HUES64 (cell line): ENCODE measurements around the gene TNFRSF19.
"Not testable (repeated sequence)": the region's sequence is repeated elsewhere in the genome, so short reads cannot be mapped to it uniquely, and the experiment has no call there.

Source experiments
- H3K27ac ChIP-seq: 2 replicates; pipeline ENCODE4 v1.7.0; 2013; ENCODE audit warnings: low read depth, low read length, inconsistent platforms
- H3K27me3 ChIP-seq: 2 replicates; pipeline ENCODE4 v1.6.1; 2013; ENCODE audit warnings: mild to moderate bottlenecking, low read length; ENCODE audit not compliant: insufficient read depth
- H3K36me3 ChIP-seq: 2 replicates; pipeline ENCODE4 v1.6.1; 2013; ENCODE audit warnings: mild to moderate bottlenecking, low read length; ENCODE audit not compliant: insufficient read depth
- H3K4me1 ChIP-seq: 2 replicates; pipeline ENCODE4 v1.6.1; 2013; ENCODE audit warnings: mild to moderate bottlenecking, low read length, moderate library complexity; ENCODE audit not compliant: insufficient read depth
- H3K4me3 ChIP-seq: 2 replicates; pipeline ENCODE4 v1.5.1; 2013; ENCODE audit warnings: mild to moderate bottlenecking, low read length, moderate library complexity
- H3K9ac ChIP-seq: 2 replicates; pipeline ENCODE4 v1.6.1; 2013; ENCODE audit warnings: mild to moderate bottlenecking, low read depth, low read length
- H3K9me3 ChIP-seq: 2 replicates; pipeline ENCODE4 v1.6.1; 2013; ENCODE audit warnings: low read depth, low read length; ENCODE audit not compliant: insufficient read depth
- WGBS: fragments of 150-250, 120-280 bp; methylation state at CpG from one replicate; pipeline ENCODE4 v1.1.7; 2013; ENCODE audit warnings: missing lambda C conversion rate; 5-methylcytosine and 5-hydroxymethylcytosine counted together

TNFRSF19 gene

DNA sequence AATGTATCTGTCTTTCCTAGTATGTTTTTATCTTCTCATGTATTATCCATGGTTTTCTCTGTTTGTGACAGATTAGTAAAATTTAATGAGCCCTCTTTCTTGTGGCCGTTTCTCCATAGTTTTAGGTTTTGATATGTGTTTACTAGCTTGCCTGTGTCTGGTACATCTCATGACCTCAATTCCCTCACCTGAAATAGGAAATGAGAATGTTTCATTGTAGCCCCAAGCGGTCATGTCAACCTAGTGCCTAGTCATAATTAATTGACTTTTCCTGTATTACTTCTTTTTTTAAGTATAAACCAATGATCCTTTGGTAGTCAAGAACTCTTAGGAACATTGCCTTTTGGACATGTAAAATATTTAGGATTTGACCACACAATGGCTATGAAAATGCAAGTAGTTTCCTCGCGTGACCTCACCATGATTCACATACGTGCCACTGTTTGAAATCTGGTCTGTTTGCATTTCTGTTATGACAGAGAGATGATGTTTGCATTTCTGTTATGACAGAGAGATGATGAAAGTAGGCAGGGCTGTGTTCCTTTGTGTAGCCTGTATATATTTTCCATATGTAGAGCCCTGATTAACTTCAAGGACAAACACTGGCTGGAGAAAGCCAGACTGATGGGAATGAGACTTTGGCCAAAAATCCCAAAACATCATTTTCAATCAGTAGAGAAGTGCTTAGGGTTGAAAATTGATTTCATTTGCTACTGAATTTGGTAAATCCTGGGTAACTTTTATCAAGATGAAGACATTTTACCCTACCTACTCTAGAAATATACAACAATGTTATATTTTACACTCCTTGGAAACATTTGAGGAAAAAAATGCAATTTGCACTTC, 104.8 kb downstream of the TNFRSF19 start:
- 98% methylated on average over 4 of the region's 5 CpGs for WGBS
- no peak overlapping the region for H3K27ac ChIP-seq

DNA sequence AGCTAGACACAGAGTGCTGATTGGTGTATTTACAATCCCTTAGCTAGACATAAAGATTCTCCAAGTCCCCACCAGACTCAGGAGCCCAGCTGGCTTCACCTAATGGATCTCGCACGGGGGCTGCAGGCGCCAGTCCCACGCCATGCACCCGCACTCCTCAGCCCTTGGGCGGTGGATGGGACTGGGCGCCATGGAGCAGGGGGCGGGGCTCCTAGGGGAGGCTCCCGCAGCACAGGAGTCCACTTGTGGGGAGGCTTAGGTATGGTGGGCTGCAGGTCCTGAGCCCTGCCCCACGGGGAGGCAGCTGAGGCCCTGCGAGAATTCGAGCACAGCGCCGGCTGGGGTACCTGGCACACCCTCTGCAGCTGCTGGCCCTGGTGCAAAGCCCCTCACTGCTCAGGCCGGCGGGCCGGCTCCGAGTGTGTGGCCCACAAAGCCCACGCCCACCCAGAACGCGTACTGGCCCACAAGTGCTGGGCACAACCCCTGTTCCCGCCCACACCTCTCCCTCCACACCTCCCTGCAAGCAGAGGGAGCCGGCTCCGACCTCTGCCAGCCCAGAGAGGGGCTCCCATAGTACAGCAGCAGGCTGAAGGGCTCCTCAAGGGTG, 107.6 kb downstream of the TNFRSF19 start:
- not testable (repeated sequence) for H3K27me3 ChIP-seq, H3K27ac ChIP-seq, H3K9ac ChIP-seq, H3K4me1 ChIP-seq, H3K4me3 ChIP-seq, H3K36me3 ChIP-seq
- peaks cover 25% of the 10 kb centered on the region for H3K9me3 ChIP-seq
- WGBS, result 94% methylated on average over 24 of the region's 24 CpGs

More for the DNA sequence above, 104.8 kb downstream of the TNFRSF19 start:
- no peak overlapping the region for H3K4me3 ChIP-seq
- H3K9me3 ChIP-seq, result peaks cover 22% of the 10 kb centered on the region
- H3K9ac ChIP-seq, result no peak overlapping the region
- H3K27me3 ChIP-seq, result no peaks in the 10 kb centered on the region
- H3K36me3 ChIP-seq, result no peaks in the 10 kb centered on the region
- H3K4me1 ChIP-seq, result peaks cover 10% of the 10 kb centered on the region

DNA sequence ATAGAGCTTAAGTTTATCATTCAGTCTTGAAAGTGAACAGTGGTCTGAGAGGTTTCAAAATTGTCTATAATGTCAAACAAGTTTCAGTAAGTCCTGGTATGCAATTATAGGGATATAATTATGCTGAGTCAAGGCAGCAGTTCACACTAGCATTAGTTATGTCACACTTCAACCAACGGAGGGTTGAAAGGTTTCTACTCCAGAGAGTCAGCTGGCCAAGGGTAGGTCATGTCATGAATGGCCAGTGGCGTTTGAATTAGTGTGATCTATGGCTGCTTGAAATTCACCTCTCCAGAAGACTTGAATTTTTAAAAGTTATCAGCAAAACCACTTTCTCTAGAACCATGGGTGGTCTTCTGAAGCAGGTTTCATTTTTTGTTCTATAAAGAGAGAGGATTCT, 108.6 kb downstream of the TNFRSF19 start:
- Histone ChIP-seq H3K9me3 (peaks cover 34% of the 10 kb centered on the region), H3K36me3 (no peaks in the 10 kb centered on the region), H3K27me3 (no peaks in the 10 kb centered on the region), H3K4me3 (no peak overlapping the region), H3K4me1 (peaks cover 1% of the 10 kb centered on the region), H3K27ac (no peak overlapping the region), H3K9ac (no peak overlapping the region)
- WGBS, result 91% methylated on average over 2 of the region's 2 CpGs

DNA sequence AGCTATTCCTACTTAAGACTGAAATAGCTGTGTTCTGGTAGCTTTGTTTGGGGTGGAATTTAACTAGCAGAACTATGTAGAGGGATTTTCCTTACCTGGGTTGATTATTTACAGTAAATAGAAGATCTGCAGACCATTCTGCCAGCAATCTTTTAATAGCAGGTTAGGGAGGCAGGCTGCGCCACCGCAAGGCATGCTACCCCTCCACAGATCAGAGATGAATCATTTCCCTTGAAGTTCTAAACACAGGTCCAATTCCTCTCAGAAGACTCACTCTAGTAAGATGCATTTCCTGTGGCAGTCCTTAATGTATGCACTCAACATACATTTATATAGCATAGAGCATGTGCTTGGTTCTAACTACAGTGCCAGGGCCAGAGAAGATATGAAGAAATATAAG, 109.0 kb downstream of the TNFRSF19 start:
- Histone ChIP-seq H3K27ac (no peak overlapping the region), H3K9ac (no peak overlapping the region), H3K9me3 (peaks cover 38% of the 10 kb centered on the region), H3K4me1 (no peaks in the 10 kb centered on the region; the same call in 1 of the 2 replicates), H3K36me3 (no peaks in the 10 kb centered on the region), H3K27me3 (no peaks in the 10 kb centered on the region), H3K4me3 (no peak overlapping the region)
- WGBS, result 80% methylated on average over 2 of the region's 2 CpGs

DNA sequence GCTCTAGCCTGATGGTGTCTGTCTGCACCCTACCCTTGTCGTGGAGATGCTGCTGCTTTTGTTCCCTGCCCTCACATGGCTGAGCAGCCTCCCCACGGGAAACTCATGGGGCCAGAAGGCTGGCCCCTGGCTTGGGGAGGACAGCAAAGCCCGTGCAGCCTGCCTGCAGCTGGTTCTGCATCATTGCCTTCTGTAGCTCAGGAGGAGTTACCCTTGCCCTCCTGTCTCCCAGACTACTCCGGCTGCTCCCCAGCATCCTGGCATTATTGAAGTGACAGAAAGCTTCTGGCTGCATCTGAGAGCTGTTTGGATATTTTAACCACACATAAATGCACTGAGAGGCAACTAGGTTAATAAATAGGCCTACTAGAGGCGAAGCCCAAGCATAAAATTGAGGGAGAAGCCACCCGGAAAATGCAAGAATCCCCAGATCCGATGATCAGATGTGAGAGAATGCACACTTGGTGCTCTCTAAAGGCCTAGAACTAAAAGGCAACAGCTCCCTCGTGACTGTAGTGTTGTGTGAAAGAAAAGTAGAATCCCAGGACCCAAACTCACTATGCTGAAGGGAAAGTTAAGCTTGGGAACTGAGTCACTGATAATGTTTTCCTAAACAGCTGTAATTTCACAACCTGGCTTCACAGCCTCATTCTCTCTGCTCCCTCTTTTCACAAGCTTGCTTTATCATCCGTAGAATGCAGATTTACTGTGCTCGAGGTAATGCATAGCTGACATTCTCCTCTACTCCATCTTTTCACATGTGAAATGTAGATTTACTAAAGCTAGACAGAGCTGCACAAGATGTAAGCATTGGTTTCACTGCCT, 110.8 kb downstream of the TNFRSF19 start:
- H3K9me3 ChIP-seq, result peaks cover 52% of the 10 kb centered on the region
- H3K36me3 ChIP-seq, result no peaks in the 10 kb centered on the region
- no peak overlapping the region for H3K9ac ChIP-seq
- WGBS, result 72% methylated on average over 10 of the region's 10 CpGs
- H3K4me1 ChIP-seq, result no peaks in the 10 kb centered on the region
- no peak overlapping the region for H3K27ac ChIP-seq
- H3K27me3 ChIP-seq, result no peaks in the 10 kb centered on the region
- no peak overlapping the region for H3K4me3 ChIP-seq

DNA sequence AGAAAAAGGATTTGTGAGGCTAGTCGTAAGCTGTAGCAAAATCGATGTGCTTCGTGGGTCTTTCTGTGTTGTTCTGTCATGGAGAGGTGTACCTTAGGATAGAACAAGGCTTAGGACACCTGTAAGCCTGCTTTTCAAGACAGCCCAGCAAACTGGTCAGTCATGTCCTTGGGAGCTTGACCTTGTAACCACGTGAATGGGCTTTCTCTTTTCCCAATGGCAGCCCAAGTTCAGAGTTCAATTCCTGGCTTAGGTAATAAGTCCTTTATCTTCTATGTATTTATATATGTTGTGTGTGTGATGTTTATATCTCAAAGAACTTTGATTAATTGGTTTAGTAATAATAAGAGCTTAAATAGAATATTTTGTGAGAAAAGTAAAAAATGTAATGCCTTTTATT, 112.9 kb downstream of the TNFRSF19 start:
- no peak overlapping the region for H3K4me3 ChIP-seq
- peaks cover 45% of the 10 kb centered on the region for H3K9me3 ChIP-seq
- no peaks in the 10 kb centered on the region for H3K36me3 ChIP-seq
- no peak overlapping the region for H3K9ac ChIP-seq
- WGBS, result 95% methylated on average over 4 of the region's 4 CpGs
- H3K27ac ChIP-seq, result no peak overlapping the region
- no peaks in the 10 kb centered on the region for H3K4me1 ChIP-seq
- no peaks in the 10 kb centered on the region for H3K27me3 ChIP-seq

DNA sequence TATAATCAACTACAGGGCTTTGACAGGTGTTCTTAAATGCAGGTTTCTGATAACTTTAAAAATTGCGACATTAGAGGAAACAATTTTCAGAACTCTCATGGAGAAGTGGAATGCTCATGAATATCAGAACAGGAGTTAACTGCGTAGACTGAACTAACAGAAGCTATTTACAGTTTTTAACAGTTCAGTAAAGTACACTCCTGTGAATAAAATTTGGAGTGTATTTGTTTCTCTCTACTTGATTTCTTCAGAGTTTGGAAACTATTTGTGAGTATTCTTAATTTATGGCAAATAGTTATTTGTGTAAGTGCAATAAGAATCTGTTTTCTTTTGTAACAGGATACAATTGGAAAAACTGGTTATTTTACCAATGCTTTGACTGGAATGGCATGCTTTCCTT, 114.4 kb downstream of the TNFRSF19 start:
- H3K9ac ChIP-seq, result no peak overlapping the region
- 100% methylated on average over 2 of the region's 2 CpGs for WGBS
- H3K36me3 ChIP-seq, result no peaks in the 10 kb centered on the region
- H3K9me3 ChIP-seq, result peaks cover 30% of the 10 kb centered on the region
- H3K27ac ChIP-seq, result no peak overlapping the region
- no peaks in the 10 kb centered on the region for H3K27me3 ChIP-seq
- H3K4me3 ChIP-seq, result no peak overlapping the region
- no peaks in the 10 kb centered on the region for H3K4me1 ChIP-seq

DNA sequence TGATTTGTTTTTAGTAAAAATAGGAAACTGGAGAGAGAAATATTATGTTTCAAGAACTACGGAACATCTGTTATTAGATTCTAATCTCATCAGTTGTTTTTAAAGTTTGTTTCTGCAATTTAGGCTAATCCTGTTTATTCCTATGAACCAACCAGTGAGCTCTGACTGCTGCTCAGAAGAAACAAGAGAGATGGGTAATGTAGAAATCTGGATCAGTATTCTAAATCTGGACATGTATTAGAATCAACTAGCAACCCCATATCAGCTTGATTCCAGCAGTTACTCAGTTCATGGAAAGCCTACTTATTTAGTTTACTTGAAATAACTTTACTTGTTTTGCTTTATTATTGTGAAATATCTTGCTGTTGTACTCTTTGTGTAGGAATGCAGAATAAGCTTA, 115.2 kb downstream of the TNFRSF19 start:
- Histone ChIP-seq H3K9ac (no peak overlapping the region), H3K27ac (no peak overlapping the region), H3K9me3 (peaks cover 30% of the 10 kb centered on the region), H3K27me3 (no peaks in the 10 kb centered on the region; the same call in 1 of the 2 replicates), H3K4me3 (no peak overlapping the region), H3K36me3 (no peaks in the 10 kb centered on the region), H3K4me1 (no peaks in the 10 kb centered on the region)
- WGBS, result 100% methylated on average over 1 of the region's 1 CpG

DNA sequence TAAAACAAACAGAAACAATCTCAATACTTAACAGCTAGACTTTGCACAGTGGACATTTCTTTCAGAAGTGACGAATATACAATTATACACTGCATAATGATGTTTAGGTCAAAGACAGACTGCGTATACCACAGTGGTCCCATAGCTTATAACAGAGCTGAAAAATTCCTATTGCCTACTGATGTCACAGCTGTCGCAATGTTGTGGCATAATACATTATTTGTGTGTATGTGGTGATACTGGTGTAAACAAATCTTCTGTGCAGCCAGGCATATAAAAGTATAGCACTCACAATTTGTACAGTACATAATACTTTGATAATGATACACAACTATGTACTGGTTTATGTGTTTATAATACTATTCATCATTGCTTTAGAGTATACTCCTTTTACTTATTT, 116.7 kb downstream of the TNFRSF19 start:
- WGBS, result 100% methylated on average over 3 of the region's 3 CpGs
- no peaks in the 10 kb centered on the region for H3K36me3 ChIP-seq
- no peak overlapping the region for H3K4me3 ChIP-seq
- H3K27me3 ChIP-seq, result no peaks in the 10 kb centered on the region; the same call in 1 of the 2 replicates
- no peak overlapping the region for H3K27ac ChIP-seq
- H3K4me1 ChIP-seq, result no peaks in the 10 kb centered on the region
- peaks cover 30% of the 10 kb centered on the region for H3K9me3 ChIP-seq
- H3K9ac ChIP-seq, result no peak overlapping the region

DNA sequence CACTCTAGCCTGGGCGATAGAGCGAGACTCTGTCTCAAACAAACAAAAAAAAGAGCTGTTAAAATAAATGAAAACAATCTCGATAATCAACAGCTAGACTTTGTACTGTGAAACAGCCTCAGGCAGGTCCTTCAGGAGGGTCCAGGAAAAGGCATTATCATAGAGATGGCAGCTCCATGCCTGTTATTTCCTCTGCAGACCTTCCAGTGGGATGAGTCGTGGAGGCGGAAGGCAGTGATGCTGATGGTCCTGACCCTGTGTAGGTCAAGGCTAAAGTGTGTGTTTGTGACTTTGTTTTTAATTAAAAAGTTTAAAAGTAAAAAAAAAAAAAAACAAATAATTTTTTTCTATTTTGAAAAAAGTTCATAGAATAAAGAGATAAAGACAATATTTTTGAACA, 117.4 kb downstream of the TNFRSF19 start:
- Histone ChIP-seq H3K4me1 (no peaks in the 10 kb centered on the region), H3K36me3 (no peaks in the 10 kb centered on the region), H3K27ac (no peak overlapping the region), H3K9me3 (peaks cover 29% of the 10 kb centered on the region), H3K9ac (no peak overlapping the region), H3K4me3 (no peak overlapping the region), H3K27me3 (no peaks in the 10 kb centered on the region; the same call in 1 of the 2 replicates)
- 96% methylated on average over 5 of the region's 5 CpGs for WGBS

DNA sequence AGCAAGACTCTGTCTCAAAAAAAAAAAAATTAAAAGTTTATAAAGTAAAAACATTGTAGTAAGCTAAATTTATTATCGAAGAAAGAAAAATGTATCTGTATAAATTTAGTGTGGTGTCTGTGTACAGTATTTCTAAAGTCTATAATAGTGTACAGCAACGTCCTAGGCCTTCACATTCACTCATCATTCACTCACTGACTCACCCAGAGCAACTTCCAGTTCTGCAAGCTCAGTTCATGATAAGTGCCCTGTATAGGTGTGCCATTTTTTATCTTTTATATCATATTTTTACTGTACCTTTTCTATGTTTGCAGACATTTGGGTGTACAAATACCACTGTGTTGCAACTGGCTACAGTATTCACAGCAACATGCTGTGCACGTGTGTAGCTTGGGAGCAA, 118.1 kb downstream of the TNFRSF19 start:
- Histone ChIP-seq H3K36me3 (no peaks in the 10 kb centered on the region), H3K4me3 (no peak overlapping the region), H3K27ac (no peak overlapping the region), H3K9me3 (peaks cover 23% of the 10 kb centered on the region), H3K9ac (no peak overlapping the region), H3K27me3 (no peaks in the 10 kb centered on the region; the same call in 1 of the 2 replicates), H3K4me1 (no peaks in the 10 kb centered on the region)
- 90% methylated on average over 3 of the region's 3 CpGs for WGBS
